ENCODE measurements around the gene C2CD4C.

GRCh38 chr19:406971-407510, 1.9 kb downstream of the C2CD4C start:
- TF ChIP-seq USF1 (CRISPR knock-in tag; IDR thresholded peaks at IDR 0.05) (no peak), CTCF (IDR thresholded peaks at IDR 0.05) (no peak), MLX (CRISPR knock-in tag; IDR thresholded peaks at IDR 0.05) (no peak), NR2C2 (CRISPR knock-in tag; IDR thresholded peaks at IDR 0.05) (no peak), PREB (CRISPR knock-in tag; IDR thresholded peaks at IDR 0.05; ENCODE audit: borderline replicate concordance) (no peak), MAX (CRISPR knock-in tag; IDR thresholded peaks at IDR 0.05) (no peak), ZNF317 (CRISPR knock-in tag; IDR thresholded peaks at IDR 0.05; ENCODE audit: borderline replicate concordance, low read depth) (no peak)

Measured in WTC11 (cell line).